Naive thymus-derived CD4-positive, alpha-beta T cell (primary cell): ENCODE data around the gene ISCA1. TPM values are rescaled to one million over a fixed set of nuclear protein-coding genes. Genes with fewer than 3 reads are reported as not detected.
"Not testable (repeated sequence)": the region's sequence is repeated elsewhere in the genome, so short reads cannot be mapped to it uniquely, and the experiment has no call there.

Experiments
- ATAC-seq: fragments of 150-1000 bp; cut with Tn5 transposase; 2 replicates; pipeline ENCODE4 v1.10.0; 2021; ENCODE audit warnings: mild to moderate bottlenecking, moderate library complexity
- CTCF ChIA-PET: fragments of 350-600 bp; sonication (Branson Sonifier 250); formaldehyde crosslinking; loops from one replicate; lab custom pipeline; 2021; ENCODE audit warnings: antibody characterized with exemption; lab: Charles Lee
- POLR2A ChIA-PET: fragments of 350-600 bp; sonication (Branson Sonifier 250); formaldehyde crosslinking; loops from one replicate; lab custom pipeline; 2021; ENCODE audit warnings: antibody characterized with exemption, inconsistent platforms; lab: Charles Lee
- DNase-seq, 9 donors: peaks; one replicate each; pipeline versions ENCODE4 v3.0.0 to v3.0.0-alpha.2; 2020 to 2022; ENCODE audit warnings: mixed read lengths in 1 of 9
- H3K27ac ChIP-seq: one replicate; pipeline ENCODE4 v1.7.0; 2013; ENCODE audit warnings: mild to moderate bottlenecking, low read depth, low read length, moderate library complexity
- H3K27me3 ChIP-seq, 2 donors: one replicate each; pipeline ENCODE4 v1.7.0; 2013; ENCODE audit warnings: low read length in 2 of 2, mild to moderate bottlenecking in 2 of 2, moderate library complexity in 2 of 2; ENCODE audit not compliant: control insufficient read depth in 2 of 2, insufficient read depth in 2 of 2
- H3K36me3 ChIP-seq, 3 experiments: 1 replicate in 2 of 3; 2 replicates in 1 of 3; pipeline ENCODE4 v1.7.0; 2013; ENCODE audit warnings: low read length in 3 of 3, mild to moderate bottlenecking in 3 of 3, moderate library complexity in 1 of 3; ENCODE audit not compliant: insufficient read depth in 3 of 3, control insufficient read depth in 2 of 3
- H3K4me1 ChIP-seq, 2 donors: one replicate each; pipeline ENCODE4 v1.7.0; 2013; ENCODE audit warnings: low read length in 2 of 2, mild to moderate bottlenecking in 2 of 2, moderate library complexity in 1 of 2; ENCODE audit not compliant: control insufficient read depth in 2 of 2, insufficient read depth in 2 of 2
- H3K4me3 ChIP-seq: 2 replicates; pipeline ENCODE4 v1.7.0; 2013; ENCODE audit warnings: mild to moderate bottlenecking, low read length
- H3K9me3 ChIP-seq, 3 experiments: 1 replicate in 2 of 3; 2 replicates in 1 of 3; pipeline ENCODE4 v1.7.0; 2013; ENCODE audit warnings: low read length in 3 of 3; ENCODE audit not compliant: control insufficient read depth in 2 of 3
- H3K27ac Mint-ChIP-seq, 9 donors: one replicate each; pipeline ENCODE4 v1.8.0; 2020 to 2022; ENCODE audit warnings: mixed read lengths in 9 of 9, mild to moderate bottlenecking in 8 of 9, moderate library complexity in 5 of 9, inconsistent platforms in 2 of 9
- H3K27me3 Mint-ChIP-seq, 5 donors: one replicate each; pipeline ENCODE4 v1.8.0; 2021 to 2022; ENCODE audit warnings: mixed read lengths in 5 of 5, mild to moderate bottlenecking in 1 of 5
- H3K36me3 Mint-ChIP-seq, 5 donors: one replicate each; pipeline ENCODE4 v1.8.0; 2020 to 2022; ENCODE audit warnings: mixed read lengths in 5 of 5, mild to moderate bottlenecking in 3 of 5, inconsistent platforms in 1 of 5
- H3K4me1 Mint-ChIP-seq, 7 donors: one replicate each; pipeline ENCODE4 v1.8.0; 2020 to 2022; ENCODE audit warnings: mixed read lengths in 7 of 7, mild to moderate bottlenecking in 3 of 7, inconsistent platforms in 1 of 7
- H3K4me3 Mint-ChIP-seq, 10 donors: one replicate each; pipeline ENCODE4 v1.8.0; 2020 to 2022; ENCODE audit warnings: mild to moderate bottlenecking in 10 of 10, mixed read lengths in 10 of 10, moderate library complexity in 6 of 10, inconsistent platforms in 2 of 10
- H3K9me3 Mint-ChIP-seq, 11 donors: one replicate each; pipeline ENCODE4 v1.8.0; 2020 to 2022; ENCODE audit warnings: mixed read lengths in 11 of 11, mild to moderate bottlenecking in 4 of 11, inconsistent platforms in 1 of 11, moderate library complexity in 1 of 11
- intact Hi-C, 2 donors: fragments of 100-400 bp; cut with micrococcal nuclease; formaldehyde crosslinking; loops; one replicate each; pipeline ENCODE4 v1.15.1; 2023
- polyA plus RNA-seq, 2 donors: library from polyadenylated mRNA; unstranded; fragments of 300-500 nt; fragmentation: Illumina TruSeq; gene quantifications; one replicate each; pipeline ENCODE4 v1.2.3, GENCODE V29; 2021
- total RNA-seq, 6 experiments: library from RNA in 5 of 6; stranded (reverse) in 5 of 6; gene quantifications; 1 replicate in 5 of 6; 2 replicates in 1 of 6; pipeline ENCODE4 v1.2.3 and lab custom pipeline; 2021 to 2026

ISCA1 gene
- total and polyA plus RNA-seq, 7 experiments from 2014 or later: 26.3 to 62.3 (median 38.4) TPM

DNA sequence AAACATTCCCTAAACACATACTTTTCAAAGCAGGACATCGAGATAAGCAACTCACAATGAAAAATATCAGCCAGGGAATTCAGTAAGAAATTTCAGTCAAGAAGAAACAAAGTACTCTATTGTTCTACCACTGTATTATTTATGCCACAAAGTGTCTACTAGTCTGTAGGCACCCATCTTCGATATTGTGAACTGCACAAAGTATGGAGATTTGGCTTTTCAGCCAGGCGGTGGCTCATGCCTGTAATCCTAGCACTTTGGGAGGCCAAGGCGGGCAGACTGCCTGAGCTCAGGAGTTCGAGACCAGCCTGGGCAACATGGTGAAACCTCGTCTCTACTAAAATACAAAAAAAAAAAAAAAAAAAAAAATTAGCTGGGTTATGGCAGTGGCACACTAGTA, 8.0 kb upstream of the ISCA1 start:
- H3K4me3 ChIP-seq, H3K9me3 Mint-ChIP-seq, H3K9me3 ChIP-seq, DNase-seq, H3K27me3 Mint-ChIP-seq, H3K4me1 Mint-ChIP-seq, intact Hi-C loops, H3K27me3 ChIP-seq, POLR2A ChIA-PET, H3K4me3 Mint-ChIP-seq, H3K36me3 Mint-ChIP-seq, CTCF ChIA-PET, H3K27ac ChIP-seq, H3K4me1 ChIP-seq, ATAC-seq: not testable (repeated sequence)
- H3K36me3 ChIP-seq: peaks cover 0 to 12% (median 0%) of the 10 kb centered on the region in 3 experiments
- H3K27ac Mint-ChIP-seq: peak overlapping the region in 1 of 9 donors; percentile 25

DNA sequence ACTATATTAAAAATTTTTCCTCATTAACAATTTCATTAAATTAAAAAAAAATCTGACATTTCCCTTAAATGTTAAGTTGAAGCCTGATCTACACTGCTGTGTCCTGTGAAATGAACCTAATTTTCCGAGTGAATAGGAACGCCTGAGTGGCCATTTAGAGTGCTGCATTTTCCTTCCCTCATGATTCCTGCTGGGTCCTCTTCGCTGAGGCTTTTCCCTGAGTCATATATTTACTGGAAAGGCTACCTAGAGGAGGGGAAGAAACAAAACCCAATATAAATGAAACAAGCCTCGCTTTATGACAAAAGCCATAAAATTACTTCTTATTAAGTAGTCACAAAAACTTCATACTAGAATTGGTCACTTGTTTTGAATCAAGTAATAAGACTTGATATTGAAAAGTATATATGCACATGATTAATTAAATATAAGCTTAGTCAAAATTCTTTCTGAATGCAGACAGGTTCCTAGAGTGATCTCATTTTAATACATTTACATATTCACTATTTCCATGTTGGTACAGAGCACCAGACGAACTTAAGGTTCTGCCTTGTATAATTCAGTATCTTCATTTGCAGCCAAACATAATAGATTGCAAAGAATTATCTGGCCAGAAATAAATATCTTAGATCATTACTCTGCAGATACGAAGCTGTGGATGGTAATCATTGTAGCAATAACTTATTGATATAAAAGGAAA, 6.3 kb upstream of the ISCA1 start:
- Histone ChIP-seq H3K9me3 (no peaks in the 10 kb centered on the region), H3K4me3 (no peak overlapping the region), H3K27me3 (no peaks in the 10 kb centered on the region), H3K36me3 (peaks cover 0 to 9% (median 0%) of the 10 kb centered on the region in 3 experiments), H3K4me1 (no peaks in the 10 kb centered on the region), H3K27ac (no peak overlapping the region)
- ChIA-PET POLR2A (no interaction called here), CTCF (no interaction called here)
- Mint-ChIP-seq H3K9me3 (no peaks in the 10 kb centered on the region), H3K27me3 (no peaks in the 10 kb centered on the region), H3K27ac (peak overlapping the region in 1 of 9 donors; percentile 32), H3K4me1 (peaks cover under 1 to 8% (median 4%) of the 10 kb centered on the region in 7 donors), H3K36me3 (peaks cover 0 to 5% (median 5%) of the 10 kb centered on the region in 5 donors), H3K4me3 (no peak overlapping the region)
- intact Hi-C loops: loop anchor here in 1 of 2 donors (10.0 kb wide), 1 partner anchor 1686 kb away; the partner anchor contains the start of gene CDK20
- no peak for ATAC-seq
- DNase-seq: no peak

DNA sequence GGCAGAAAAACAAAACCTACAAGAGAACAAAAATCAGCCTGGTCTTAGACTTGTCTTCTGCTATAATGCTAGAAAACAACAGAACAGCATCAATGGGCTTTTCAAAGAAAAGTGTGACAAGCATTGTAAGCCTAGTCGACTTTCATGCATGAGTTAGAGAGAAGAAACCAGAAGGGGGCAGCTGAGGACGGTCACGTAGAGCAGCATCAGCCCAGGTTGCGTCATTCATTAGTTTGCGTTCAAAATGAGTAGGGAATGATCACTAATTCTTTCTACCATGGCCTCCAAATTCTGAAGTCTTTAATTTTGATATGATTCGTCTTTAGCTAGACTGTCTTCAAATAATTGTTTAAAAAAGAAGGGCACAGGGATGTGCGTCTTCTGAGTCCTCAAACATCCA, 4.7 kb upstream of the ISCA1 start:
- no peak overlapping the region for H3K4me3 Mint-ChIP-seq
- ATAC-seq: no peak
- no peak for DNase-seq
- H3K9me3 Mint-ChIP-seq: no peaks in the 10 kb centered on the region
- no peaks in the 10 kb centered on the region for H3K27me3 Mint-ChIP-seq
- H3K36me3 Mint-ChIP-seq: peaks cover 0 to 5% (median 0%) of the 10 kb centered on the region in 5 donors
- no peaks in the 10 kb centered on the region for H3K27me3 ChIP-seq
- H3K36me3 ChIP-seq: peaks cover 0 to 9% (median 0%) of the 10 kb centered on the region in 3 experiments
- no peak overlapping the region for H3K27ac ChIP-seq
- H3K4me3 ChIP-seq: no peak overlapping the region
- H3K27ac Mint-ChIP-seq: peak overlapping the region in 4 of 9 donors; percentile 3 to 82 (median 52)
- H3K4me1 Mint-ChIP-seq: peaks cover 9 to 17% (median 13%) of the 10 kb centered on the region in 7 donors
- no peaks in the 10 kb centered on the region for H3K9me3 ChIP-seq
- peaks cover 0 to 7% of the 10 kb centered on the region in 2 donors for H3K4me1 ChIP-seq
- ChIA-PET POLR2A (interaction anchor here (1.5 kb wide), 1 partner anchor 8 kb away, joined by 3 read pairs; no protein-coding TSS in a partner anchor), CTCF (no interaction called here)
- intact Hi-C loops: loop anchor here in 1 of 2 donors (10.0 kb wide), 1 partner anchor 1688 kb away; the partner anchor contains the start of gene CDK20

- Histone ChIP-seq H3K27me3 (no peaks in the 10 kb centered on the region), H3K9me3 (no peaks in the 10 kb centered on the region), H3K4me3 (no peak overlapping the region), H3K4me1 (peaks cover 4 to 11% of the 10 kb centered on the region in 2 donors), H3K27ac (no peak overlapping the region), H3K36me3 (peaks cover 0 to 13% (median 0%) of the 10 kb centered on the region in 3 experiments)
- no peak for DNase-seq
- peaks cover 0 to 5% (median 0%) of the 10 kb centered on the region in 5 donors for H3K36me3 Mint-ChIP-seq
- no peaks in the 10 kb centered on the region for H3K27me3 Mint-ChIP-seq
- ATAC-seq: no peak
- H3K4me1 Mint-ChIP-seq: peaks cover 12 to 19% (median 17%) of the 10 kb centered on the region in 7 donors
- CTCF ChIA-PET: no interaction called here
- peak overlapping the region in 7 of 9 donors; percentile 10 to 82 (median 53) for H3K27ac Mint-ChIP-seq
- no peak overlapping the region for H3K4me3 Mint-ChIP-seq
- POLR2A ChIA-PET: interaction anchor here (1.5 kb wide), 1 partner anchor 9 kb away, joined by 3 read pairs; no protein-coding TSS in a partner anchor
- intact Hi-C loops: loop anchor here in 1 of 2 donors (10.0 kb wide), 1 partner anchor 1689 kb away; the partner anchor contains the start of gene CDK20
- no peaks in the 10 kb centered on the region for H3K9me3 Mint-ChIP-seq
Measured at GRCh38 chr9:86286278-86286677, 3.9 kb upstream of the ISCA1 start.

- Mint-ChIP-seq H3K4me3 (no peak overlapping the region), H3K27ac (peak overlapping the region in 3 of 9 donors; percentile 32 to 55 (median 53)), H3K27me3 (no peaks in the 10 kb centered on the region), H3K9me3 (no peaks in the 10 kb centered on the region), H3K36me3 (peaks cover 0 to 7% (median 0%) of the 10 kb centered on the region in 5 donors), H3K4me1 (peaks cover 19 to 29% (median 25%) of the 10 kb centered on the region in 7 donors)
- ChIA-PET CTCF (no interaction called here), POLR2A (interaction anchor here (0.6 to 0.7 kb wide), 2 partner anchors 9 to 68 kb away, joined by 3 read pairs; no protein-coding TSS in a partner anchor)
- intact Hi-C loops: loop anchor here in 1 of 2 donors (10.0 kb wide), 1 partner anchor 1690 kb away; the partner anchor contains the start of gene CDK20
- DNase-seq: no peak
- no peak overlapping the region for H3K27ac ChIP-seq
- peaks cover 0 to 13% (median 0%) of the 10 kb centered on the region in 3 experiments for H3K36me3 ChIP-seq
- H3K4me3 ChIP-seq: no peak overlapping the region
- no peak for ATAC-seq
- no peaks in the 10 kb centered on the region for H3K27me3 ChIP-seq
- no peaks in the 10 kb centered on the region for H3K9me3 ChIP-seq
- H3K4me1 ChIP-seq: peaks cover 9 to 17% of the 10 kb centered on the region in 2 donors
Measured at GRCh38 chr9:86285261-86285660, 2.9 kb upstream of the ISCA1 start.

DNA sequence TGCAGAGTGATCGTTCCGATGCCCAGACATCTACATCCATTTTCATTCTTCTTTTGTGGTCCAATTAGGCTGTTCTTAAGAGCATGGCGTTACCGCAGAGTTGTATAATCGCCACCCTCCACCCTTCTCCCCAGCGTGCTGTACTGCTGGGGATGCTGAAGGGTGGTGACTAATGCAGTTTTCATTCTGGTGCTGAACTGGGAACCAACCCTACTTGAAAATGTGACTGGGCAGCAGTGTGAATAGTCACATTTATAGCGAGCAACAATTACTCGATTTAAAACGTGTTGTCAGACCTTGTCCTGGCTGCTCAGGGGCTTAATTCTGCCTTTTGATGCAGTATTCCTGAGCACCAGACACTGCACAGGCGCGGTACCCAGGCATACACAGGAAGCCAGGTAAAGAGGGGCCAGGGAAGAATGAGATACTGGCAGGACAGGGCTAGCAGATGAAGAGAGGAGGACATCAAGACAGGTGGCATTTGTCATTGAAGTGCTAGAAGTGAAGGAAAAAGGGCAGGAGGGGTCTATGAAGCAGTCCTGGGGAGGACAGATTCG, 719 bp upstream of the ISCA1 start:
- peak overlapping the region; percentile 99 for H3K27ac ChIP-seq
- Mint-ChIP-seq H3K4me3 (peak overlapping the region; percentile 85 to 98 (median 94)), H3K27ac (peak overlapping the region; percentile 90 to 98 (median 96)), H3K9me3 (no peaks in the 10 kb centered on the region), H3K27me3 (no peaks in the 10 kb centered on the region), H3K36me3 (peaks cover 0 to 5% (median 0%) of the 10 kb centered on the region in 5 donors), H3K4me1 (peaks cover 27 to 46% (median 43%) of the 10 kb centered on the region in 7 donors)
- peak overlapping the region; percentile 89 for H3K4me3 ChIP-seq
- POLR2A ChIA-PET: interaction anchor here (0.5 to 1.6 kb wide), 13 partner anchors 12 to 560 kb away, joined by 3 to 6 read pairs (median 4); partner anchors contain the start of genes AGTPBP1 and TUT7
- intact Hi-C loops: loop anchor here (1.0 to 10.0 kb wide), 14 partner anchors 20 to 1692 kb away; partner anchors contain the start of genes CDK20 (in 2 of the 2), GAS1 (in 1 of the 2), NAA35 (in 1 of the 2) and TUT7 (in 1 of the 2)
- H3K9me3 ChIP-seq: no peaks in the 10 kb centered on the region
- peaks cover 14 to 17% of the 10 kb centered on the region in 2 donors for H3K4me1 ChIP-seq
- DNase-seq (no peak), ATAC-seq (no peak)
- CTCF ChIA-PET: no interaction called here
- no peaks in the 10 kb centered on the region for H3K27me3 ChIP-seq
- peaks cover 0 to 12% (median 0%) of the 10 kb centered on the region in 3 experiments for H3K36me3 ChIP-seq
